HEK293 (cell line): ENCODE data around the gene KCP.

Source experiments
- CTCF ChIA-PET: fragments of 350-600 bp; formaldehyde crosslinking; extraction: SDS; loops from one replicate; lab custom pipeline; 2021; ENCODE audit warnings: antibody characterized with exemption; lab: Yijun Ruan, JAX
- POLR2A ChIA-PET: fragments of 300-600 bp; formaldehyde crosslinking; extraction: SDS; loops from one replicate; lab custom pipeline; 2020; ENCODE audit warnings: antibody characterized with exemption, inconsistent platforms; lab: Yijun Ruan, JAX
- H3K27ac ChIP-seq: fragments of 200-500 bp; sonication (Bioruptor generic); 2 replicates; pipeline ENCODE4 v1.5.1; 2014; ENCODE audit warnings: low read depth, low read length, control low read depth, inconsistent platforms; ENCODE audit errors: extremely low read depth
- H3K36me3 ChIP-seq, 2 experiments: fragments of 200-500 bp in 1 of 2; sonication (Bioruptor generic) in 1 of 2; 1 replicate in 1 of 2; 2 replicates in 1 of 2; pipeline ENCODE4 v1.5.1; 2014 to 2017; ENCODE audit warnings: inconsistent platforms in 2 of 2, low read length in 2 of 2; ENCODE audit not compliant: control insufficient read depth in 2 of 2, insufficient read depth in 1 of 2
- H3K4me1 ChIP-seq: fragments of 200-500 bp; sonication (Bioruptor generic); 2 replicates; pipeline ENCODE4 v1.5.1; 2014; ENCODE audit warnings: mild to moderate bottlenecking, low read length, inconsistent platforms; ENCODE audit not compliant: control insufficient read depth, insufficient read depth
- H3K4me3 ChIP-seq: 2 replicates; pipeline ENCODE4 v1.5.1; 2011; ENCODE audit warnings: low read depth, mild to moderate bottlenecking, control low read depth, low read length, moderate library complexity
- H3K9me3 ChIP-seq: fragments of 200-500 bp; sonication (Bioruptor generic); 2 replicates; pipeline ENCODE4 v1.5.1; 2014; ENCODE audit warnings: low read depth, low read length, inconsistent platforms; ENCODE audit not compliant: control insufficient read depth, insufficient read depth
- KLF10 ChIP-seq: fragments of 450-650 bp; IDR thresholded peaks from 2 replicates; pipeline ENCODE4 v1.5.1; 2018; ENCODE audit warnings: missing biosample characterization, mild to moderate bottlenecking, missing genetic modification characterization
- OVOL3 ChIP-seq: fragments of 450-650 bp; formaldehyde crosslinking; IDR thresholded peaks from 2 replicates; pipeline ENCODE4 v1.5.1; 2016; ENCODE audit warnings: missing biosample characterization, missing genetic modification characterization
- PRDM10 ChIP-seq: fragments of 450-650 bp; formaldehyde crosslinking; IDR thresholded peaks from 2 replicates; pipeline ENCODE4 v1.5.1; 2016; ENCODE audit warnings: missing biosample characterization, missing genetic modification characterization
- SETDB1 ChIP-seq: IDR thresholded peaks from one replicate; pipeline ENCODE4 v1.6.1; 2017; ENCODE audit warnings: mild to moderate bottlenecking, low read length, moderate library complexity, mixed read lengths; ENCODE audit not compliant: insufficient read length
- ZFP37 ChIP-seq: fragments of 450-650 bp; formaldehyde crosslinking; IDR thresholded peaks from 2 replicates; pipeline ENCODE4 v1.5.1; 2016; ENCODE audit warnings: missing biosample characterization, missing genetic modification characterization
- ZNF132 ChIP-seq: fragments of 450-650 bp; formaldehyde crosslinking; IDR thresholded peaks from 2 replicates; pipeline ENCODE4 v1.5.1; 2017; ENCODE audit warnings: missing biosample characterization, missing genetic modification characterization, borderline replicate concordance
- ZNF184 ChIP-seq: fragments of 450-650 bp; IDR thresholded peaks from 2 replicates; pipeline ENCODE4 v1.5.1; 2018; ENCODE audit warnings: missing biosample characterization, mild to moderate bottlenecking, missing genetic modification characterization
- ZNF211 ChIP-seq: fragments of 450-650 bp; formaldehyde crosslinking; IDR thresholded peaks from 2 replicates; pipeline ENCODE4 v1.5.1; 2016; ENCODE audit warnings: low read depth, missing biosample characterization, missing genetic modification characterization
- ZNF26 ChIP-seq: fragments of 450-650 bp; formaldehyde crosslinking; IDR thresholded peaks from 2 replicates; pipeline ENCODE4 v1.5.1; 2016; ENCODE audit warnings: missing biosample characterization, missing genetic modification characterization
- ZNF280D ChIP-seq: fragments of 450-650 bp; formaldehyde crosslinking; IDR thresholded peaks from 2 replicates; pipeline ENCODE4 v1.5.1; 2016; ENCODE audit warnings: missing biosample characterization, missing genetic modification characterization
- ZNF366 ChIP-seq: fragments of 450-650 bp; formaldehyde crosslinking; conservative IDR thresholded peaks from 2 replicates; pipeline ENCODE4 v1.5.1; 2016; ENCODE audit warnings: missing biosample characterization, missing genetic modification characterization
- ZNF394 ChIP-seq: fragments of 450-650 bp; formaldehyde crosslinking; IDR thresholded peaks from 2 replicates; pipeline ENCODE4 v1.5.1; 2016; ENCODE audit warnings: missing biosample characterization, missing genetic modification characterization, mild to moderate bottlenecking, moderate library complexity, borderline replicate concordance
- ZNF514 ChIP-seq: fragments of 450-650 bp; formaldehyde crosslinking; IDR thresholded peaks from 2 replicates; pipeline ENCODE4 v1.5.1; 2016; ENCODE audit warnings: missing biosample characterization, missing genetic modification characterization
- ZNF529 ChIP-seq: fragments of 450-650 bp; formaldehyde crosslinking; IDR thresholded peaks from 2 replicates; pipeline ENCODE4 v1.5.1; 2017; ENCODE audit warnings: missing genetic modification characterization, missing biosample characterization; ENCODE audit not compliant: insufficient replicate concordance
- ZNF544 ChIP-seq: fragments of 450-650 bp; formaldehyde crosslinking; IDR thresholded peaks from 2 replicates; pipeline ENCODE4 v1.5.0; 2017; ENCODE audit warnings: missing biosample characterization, missing genetic modification characterization
- ZNF549 ChIP-seq: fragments of 450-650 bp; IDR thresholded peaks from 2 replicates; pipeline ENCODE4 v1.5.1; 2018; ENCODE audit warnings: missing biosample characterization, missing genetic modification characterization, mild to moderate bottlenecking, inconsistent platforms, moderate library complexity
- ZNF558 ChIP-seq: fragments of 450-650 bp; formaldehyde crosslinking; IDR thresholded peaks from 2 replicates; pipeline ENCODE4 v1.5.1; 2016; ENCODE audit warnings: missing biosample characterization, missing genetic modification characterization
- ZNF626 ChIP-seq: fragments of 450-650 bp; sonication (Bioruptor Pico); formaldehyde crosslinking; IDR thresholded peaks from 2 replicates; pipeline ENCODE4 v1.5.1; 2018; ENCODE audit warnings: missing biosample characterization, missing genetic modification characterization, inconsistent platforms
- ZNF664 ChIP-seq: fragments of 450-650 bp; formaldehyde crosslinking; IDR thresholded peaks from 2 replicates; pipeline ENCODE4 v1.5.1; 2016; ENCODE audit warnings: missing biosample characterization, missing genetic modification characterization
- ZSCAN30 ChIP-seq: fragments of 450-650 bp; IDR thresholded peaks from 2 replicates; pipeline ENCODE4 v1.5.1; 2018; ENCODE audit warnings: missing biosample characterization, mild to moderate bottlenecking, missing genetic modification characterization, moderate library complexity
- TF ChIP-seq, protein P1 (sequence below): fragments of 450-650 bp; formaldehyde crosslinking; IDR thresholded peaks from 2 replicates; pipeline ENCODE4 v1.5.1; 2017; ENCODE audit warnings: missing biosample characterization, mild to moderate bottlenecking, missing genetic modification characterization, moderate library complexity

The KCP gene

DNA sequence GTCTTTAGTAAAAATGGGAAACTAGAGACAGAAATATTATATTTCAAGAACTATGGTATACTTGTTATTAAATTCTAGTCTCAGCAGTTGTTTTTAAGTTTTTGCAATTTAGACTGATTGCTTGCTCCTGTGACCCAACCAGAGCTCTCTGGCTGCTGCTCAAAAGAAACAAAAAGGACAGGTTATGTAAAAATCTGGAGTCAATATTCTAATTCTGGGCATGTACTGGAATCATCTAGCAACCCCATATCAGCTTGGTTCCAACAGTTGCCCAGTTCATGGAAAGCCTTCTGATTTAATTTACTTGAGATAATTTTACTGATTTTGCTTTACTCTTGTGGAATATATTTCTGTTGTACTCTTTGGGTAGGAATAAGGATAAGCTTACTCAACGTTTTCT, 10.3 kb downstream of the KCP start (continued):
- no peak for TF ChIP-seq KLF10 (tag by site-specific recombination)
- TF ChIP-seq, protein P1, sequence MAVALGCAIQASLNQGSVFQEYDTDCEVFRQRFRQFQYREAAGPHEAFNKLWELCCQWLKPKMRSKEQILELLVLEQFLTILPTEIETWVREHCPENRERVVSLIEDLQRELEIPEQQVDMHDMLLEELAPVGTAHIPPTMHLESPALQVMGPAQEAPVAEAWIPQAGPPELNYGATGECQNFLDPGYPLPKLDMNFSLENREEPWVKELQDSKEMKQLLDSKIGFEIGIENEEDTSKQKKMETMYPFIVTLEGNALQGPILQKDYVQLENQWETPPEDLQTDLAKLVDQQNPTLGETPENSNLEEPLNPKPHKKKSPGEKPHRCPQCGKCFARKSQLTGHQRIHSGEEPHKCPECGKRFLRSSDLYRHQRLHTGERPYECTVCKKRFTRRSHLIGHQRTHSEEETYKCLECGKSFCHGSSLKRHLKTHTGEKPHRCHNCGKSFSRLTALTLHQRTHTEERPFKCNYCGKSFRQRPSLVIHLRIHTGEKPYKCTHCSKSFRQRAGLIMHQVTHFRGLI (tag by site-specific recombination): no peak
- no peak for TF ChIP-seq ZNF514 (tag by site-specific recombination)

- Histone ChIP-seq H3K4me3 (no peak overlapping the region), H3K36me3 (no peaks in the 10 kb centered on the region), H3K27ac (no peak overlapping the region)
- ChIA-PET CTCF (interaction anchor here (0.7 to 2.1 kb wide), 4 partner anchors 16 to 192 kb away, joined by 4 to 9 read pairs (median 4); no protein-coding TSS in a partner anchor), POLR2A (no interaction called here)
- TF ChIP-seq ZNF394 (tag by site-specific recombination) (peak; percentile 23; the same call in 1 of the 2 replicates), ZNF664 (tag by site-specific recombination) (no peak), SETDB1 (peak; percentile 97), ZNF211 (tag by site-specific recombination) (0 out of 2 replicates have a peak, but pooled peaks have one; percentile 24), ZNF366 (no peak), ZNF529 (tag by site-specific recombination) (peak; percentile 70), ZNF132 (tag by site-specific recombination) (no peak), ZNF544 (tag by site-specific recombination) (0 out of 2 replicates have a peak, but pooled peaks have one; percentile 54), OVOL3 (no peak), PRDM10 (no peak), ZNF558 (tag by site-specific recombination) (peak; percentile 43; the same call in 1 of the 2 replicates), ZNF626 (tag by site-specific recombination) (peak; percentile 86; the same call in 1 of the 2 replicates), ZNF26 (0 out of 2 replicates have a peak, but pooled peaks have one; percentile 38), ZSCAN30 (no peak), ZFP37 (no peak), ZNF549 (tag by site-specific recombination) (peak; percentile 60; the same call in 1 of the 2 replicates), ZNF184 (no peak; the same call in 1 of the 2 replicates), ZNF280D (tag by site-specific recombination) (0 out of 2 replicates have a peak, but pooled peaks have one; percentile 22)
- TF ChIP-seq, all 188 proteins: peak for 10
- H3K4me1 ChIP-seq: no peaks in the 10 kb centered on the region
- no peaks in the 10 kb centered on the region for H3K9me3 ChIP-seq
Observed at GRCh38 chr7:128899392-128899791, 11.1 kb downstream of the KCP start.
